GM23338 (cell line): ENCODE results near the gene NECTIN3. TPM values are rescaled to one million over a fixed set of nuclear protein-coding genes. Genes with fewer than 3 reads are reported as not detected.

Experiments
- ATAC-seq: fragments of 200-7000 bp; cut with Tn5 transposase; 3 replicates; pipeline ENCODE4 v1.9.1; 2020
- DNase-seq: peaks from one replicate; pipeline ENCODE4 v3.0.0-alpha.2; 2015; ENCODE audit warnings: low spot score
- H2AFZ ChIP-seq: fragments of 200-600 bp; sonication (generic); 2 replicates; pipeline ENCODE4 v1.8.0; 2016; ENCODE audit warnings: antibody characterized with exemption, mild to moderate bottlenecking, moderate library complexity
- H3F3A ChIP-seq: fragments of 200-600 bp; sonication (generic); replicated peaks from 2 replicates; pipeline ENCODE4 v1.8.0; 2017; ENCODE audit warnings: antibody characterized with exemption, mixed run types, low read depth
- H3K27ac ChIP-seq: fragments of 200-600 bp; sonication (generic); 2 replicates; pipeline ENCODE4 v1.6.1; 2016; ENCODE audit warnings: low read depth
- H3K27me3 ChIP-seq: fragments of 200-600 bp; sonication (generic); 2 replicates; pipeline ENCODE4 v1.8.0; 2016; ENCODE audit warnings: mild to moderate bottlenecking, mixed run types, moderate library complexity; ENCODE audit not compliant: insufficient read depth
- H3K36me3 ChIP-seq: fragments of 200-600 bp; sonication (generic); 2 replicates; pipeline ENCODE4 v1.8.0; 2016; ENCODE audit warnings: mild to moderate bottlenecking; ENCODE audit not compliant: insufficient read depth
- H3K4me1 ChIP-seq: fragments of 200-600 bp; sonication (generic); 2 replicates; pipeline ENCODE4 v1.8.0; 2016; ENCODE audit warnings: mild to moderate bottlenecking, moderate library complexity; ENCODE audit not compliant: insufficient read depth
- H3K4me2 ChIP-seq: fragments of 200-600 bp; sonication (generic); 2 replicates; pipeline ENCODE4 v1.7.1; 2017; ENCODE audit warnings: mixed run types
- H3K4me3 ChIP-seq: fragments of 200-600 bp; sonication (generic); 2 replicates; pipeline ENCODE4 v1.6.1; 2016; ENCODE audit warnings: mixed run types
- H3K79me2 ChIP-seq: fragments of 200-600 bp; sonication (generic); replicated peaks from 2 replicates; pipeline ENCODE4 v1.8.0; 2017; ENCODE audit warnings: mild to moderate bottlenecking; ENCODE audit not compliant: insufficient read depth
- H3K9me2 ChIP-seq: fragments of 200-600 bp; sonication (generic); 2 replicates; pipeline ENCODE4 v1.8.0; 2017; ENCODE audit not compliant: insufficient read depth
- H4K20me1 ChIP-seq: fragments of 200-600 bp; sonication (generic); replicated peaks from 2 replicates; pipeline ENCODE4 v1.8.0; 2017; ENCODE audit warnings: mild to moderate bottlenecking; ENCODE audit not compliant: insufficient read depth
- H3K27ac Mint-ChIP-seq: 2 replicates; pipeline ENCODE4 v1.8.0; 2020; ENCODE audit warnings: inconsistent platforms, mild to moderate bottlenecking, moderate library complexity, mixed read lengths
- H3K27me3 Mint-ChIP-seq: 3 replicates; pipeline ENCODE4 v1.8.0; 2022; ENCODE audit warnings: low read depth, mild to moderate bottlenecking, moderate library complexity, mixed read lengths, inconsistent platforms; ENCODE audit not compliant: insufficient read depth, poor library complexity
- H3K36me3 Mint-ChIP-seq: 3 replicates; pipeline ENCODE4 v1.8.0; 2021; ENCODE audit warnings: low read depth, mild to moderate bottlenecking, inconsistent platforms, moderate library complexity, mixed read lengths
- H3K4me1 Mint-ChIP-seq: 3 replicates; pipeline ENCODE4 v1.8.0; 2020; ENCODE audit warnings: mild to moderate bottlenecking, inconsistent platforms, mixed read lengths
- H3K4me3 Mint-ChIP-seq: 3 replicates; pipeline ENCODE4 v1.8.0; 2021; ENCODE audit warnings: moderate library complexity, mild to moderate bottlenecking, inconsistent platforms, mixed read lengths
- H3K9me3 Mint-ChIP-seq: 3 replicates; pipeline ENCODE4 v1.8.0; 2020; ENCODE audit warnings: moderate library complexity, mild to moderate bottlenecking, inconsistent platforms, mixed read lengths
- CREB1 ChIP-seq: fragments of 250-450 bp; sonication (Bioruptor Pico); IDR thresholded peaks from 2 replicates; pipeline ENCODE4 v1.5.0; 2020; ENCODE audit warnings: low read depth, mild to moderate bottlenecking, moderate library complexity
- ETS1 ChIP-seq: IDR thresholded peaks from 2 replicates; pipeline ENCODE4 v1.6.1; 2016; ENCODE audit warnings: antibody characterized with exemption
- EZH2phosphoT487 ChIP-seq: fragments of 200-600 bp; sonication (generic); IDR thresholded peaks from one replicate; pipeline ENCODE4 v1.8.1; 2018; ENCODE audit warnings: antibody characterized with exemption; ENCODE audit not compliant: unreplicated experiment
- JUNB ChIP-seq: IDR thresholded peaks from one replicate; pipeline ENCODE4 v1.6.1; 2016; ENCODE audit warnings: antibody characterized with exemption; ENCODE audit not compliant: unreplicated experiment
- NANOG ChIP-seq: IDR thresholded peaks from 2 replicates; pipeline ENCODE4 v1.6.1; 2016; ENCODE audit warnings: antibody characterized with exemption, borderline replicate concordance
- POLR2AphosphoS5 ChIP-seq: IDR thresholded peaks from 2 replicates; pipeline ENCODE4 v1.6.1; 2016; ENCODE audit warnings: antibody characterized with exemption, low read depth
- STAT1 ChIP-seq: IDR thresholded peaks from one replicate; pipeline ENCODE4 v1.6.1; 2016; ENCODE audit warnings: antibody characterized with exemption; ENCODE audit not compliant: unreplicated experiment
- ZNF114 ChIP-seq: fragments of 250-450 bp; sonication (Bioruptor Pico); IDR thresholded peaks from 2 replicates; pipeline ENCODE4 v1.5.0; 2020; ENCODE audit warnings: mild to moderate bottlenecking, moderate library complexity
- ZNF331 ChIP-seq: fragments of 250-450 bp; sonication (Bioruptor Pico); IDR thresholded peaks from 2 replicates; pipeline ENCODE4 v1.5.0; 2020; ENCODE audit warnings: low read depth, mild to moderate bottlenecking, moderate library complexity
- polyA plus RNA-seq: library from polyadenylated mRNA; unstranded; fragments of >200 nt; fragmentation: Nextera tagmentation; extraction: Ambion mirVana; gene quantifications from 2 replicates; pipeline ENCODE4 v1.2.1, GENCODE V29; 2016
- total RNA-seq: library from RNA; depleted of rRNA; stranded (reverse); fragments of >200 nt; shearing (Covaris generic); gene quantifications from 2 replicates; pipeline ENCODE4 v1.2.3, GENCODE V29; 2014
- TF ChIP-seq, protein P1 (sequence below): fragments of 250-450 bp; sonication (Bioruptor Pico); IDR thresholded peaks from 2 replicates; pipeline ENCODE4 v1.5.0; 2020; ENCODE audit warnings: mild to moderate bottlenecking, moderate library complexity
- TF ChIP-seq, protein P2 (sequence below), 2 experiments: fragments of 200-600 bp in 1 of 2; sonication (generic) in 1 of 2; conservative IDR thresholded peaks; 2 replicates each; pipeline versions ENCODE4 v1.5.1 to v1.6.1; 2016 to 2017; ENCODE audit warnings: antibody characterized with exemption in 2 of 2, low read depth in 2 of 2, mild to moderate bottlenecking in 2 of 2, moderate library complexity in 1 of 2
- TF ChIP-seq, protein P3 (sequence below): IDR thresholded peaks from one replicate; pipeline ENCODE4 v1.6.1; 2018; ENCODE audit warnings: antibody characterized with exemption; ENCODE audit not compliant: unreplicated experiment

Gene NECTIN3
- total and polyA plus RNA-seq, 2 experiments from 2014 or later: 16.0 to 48.2 TPM

GRCh38 chr3:111193472-111193871, 121.9 kb downstream of the NECTIN3 start:
- TF ChIP-seq, protein P1, sequence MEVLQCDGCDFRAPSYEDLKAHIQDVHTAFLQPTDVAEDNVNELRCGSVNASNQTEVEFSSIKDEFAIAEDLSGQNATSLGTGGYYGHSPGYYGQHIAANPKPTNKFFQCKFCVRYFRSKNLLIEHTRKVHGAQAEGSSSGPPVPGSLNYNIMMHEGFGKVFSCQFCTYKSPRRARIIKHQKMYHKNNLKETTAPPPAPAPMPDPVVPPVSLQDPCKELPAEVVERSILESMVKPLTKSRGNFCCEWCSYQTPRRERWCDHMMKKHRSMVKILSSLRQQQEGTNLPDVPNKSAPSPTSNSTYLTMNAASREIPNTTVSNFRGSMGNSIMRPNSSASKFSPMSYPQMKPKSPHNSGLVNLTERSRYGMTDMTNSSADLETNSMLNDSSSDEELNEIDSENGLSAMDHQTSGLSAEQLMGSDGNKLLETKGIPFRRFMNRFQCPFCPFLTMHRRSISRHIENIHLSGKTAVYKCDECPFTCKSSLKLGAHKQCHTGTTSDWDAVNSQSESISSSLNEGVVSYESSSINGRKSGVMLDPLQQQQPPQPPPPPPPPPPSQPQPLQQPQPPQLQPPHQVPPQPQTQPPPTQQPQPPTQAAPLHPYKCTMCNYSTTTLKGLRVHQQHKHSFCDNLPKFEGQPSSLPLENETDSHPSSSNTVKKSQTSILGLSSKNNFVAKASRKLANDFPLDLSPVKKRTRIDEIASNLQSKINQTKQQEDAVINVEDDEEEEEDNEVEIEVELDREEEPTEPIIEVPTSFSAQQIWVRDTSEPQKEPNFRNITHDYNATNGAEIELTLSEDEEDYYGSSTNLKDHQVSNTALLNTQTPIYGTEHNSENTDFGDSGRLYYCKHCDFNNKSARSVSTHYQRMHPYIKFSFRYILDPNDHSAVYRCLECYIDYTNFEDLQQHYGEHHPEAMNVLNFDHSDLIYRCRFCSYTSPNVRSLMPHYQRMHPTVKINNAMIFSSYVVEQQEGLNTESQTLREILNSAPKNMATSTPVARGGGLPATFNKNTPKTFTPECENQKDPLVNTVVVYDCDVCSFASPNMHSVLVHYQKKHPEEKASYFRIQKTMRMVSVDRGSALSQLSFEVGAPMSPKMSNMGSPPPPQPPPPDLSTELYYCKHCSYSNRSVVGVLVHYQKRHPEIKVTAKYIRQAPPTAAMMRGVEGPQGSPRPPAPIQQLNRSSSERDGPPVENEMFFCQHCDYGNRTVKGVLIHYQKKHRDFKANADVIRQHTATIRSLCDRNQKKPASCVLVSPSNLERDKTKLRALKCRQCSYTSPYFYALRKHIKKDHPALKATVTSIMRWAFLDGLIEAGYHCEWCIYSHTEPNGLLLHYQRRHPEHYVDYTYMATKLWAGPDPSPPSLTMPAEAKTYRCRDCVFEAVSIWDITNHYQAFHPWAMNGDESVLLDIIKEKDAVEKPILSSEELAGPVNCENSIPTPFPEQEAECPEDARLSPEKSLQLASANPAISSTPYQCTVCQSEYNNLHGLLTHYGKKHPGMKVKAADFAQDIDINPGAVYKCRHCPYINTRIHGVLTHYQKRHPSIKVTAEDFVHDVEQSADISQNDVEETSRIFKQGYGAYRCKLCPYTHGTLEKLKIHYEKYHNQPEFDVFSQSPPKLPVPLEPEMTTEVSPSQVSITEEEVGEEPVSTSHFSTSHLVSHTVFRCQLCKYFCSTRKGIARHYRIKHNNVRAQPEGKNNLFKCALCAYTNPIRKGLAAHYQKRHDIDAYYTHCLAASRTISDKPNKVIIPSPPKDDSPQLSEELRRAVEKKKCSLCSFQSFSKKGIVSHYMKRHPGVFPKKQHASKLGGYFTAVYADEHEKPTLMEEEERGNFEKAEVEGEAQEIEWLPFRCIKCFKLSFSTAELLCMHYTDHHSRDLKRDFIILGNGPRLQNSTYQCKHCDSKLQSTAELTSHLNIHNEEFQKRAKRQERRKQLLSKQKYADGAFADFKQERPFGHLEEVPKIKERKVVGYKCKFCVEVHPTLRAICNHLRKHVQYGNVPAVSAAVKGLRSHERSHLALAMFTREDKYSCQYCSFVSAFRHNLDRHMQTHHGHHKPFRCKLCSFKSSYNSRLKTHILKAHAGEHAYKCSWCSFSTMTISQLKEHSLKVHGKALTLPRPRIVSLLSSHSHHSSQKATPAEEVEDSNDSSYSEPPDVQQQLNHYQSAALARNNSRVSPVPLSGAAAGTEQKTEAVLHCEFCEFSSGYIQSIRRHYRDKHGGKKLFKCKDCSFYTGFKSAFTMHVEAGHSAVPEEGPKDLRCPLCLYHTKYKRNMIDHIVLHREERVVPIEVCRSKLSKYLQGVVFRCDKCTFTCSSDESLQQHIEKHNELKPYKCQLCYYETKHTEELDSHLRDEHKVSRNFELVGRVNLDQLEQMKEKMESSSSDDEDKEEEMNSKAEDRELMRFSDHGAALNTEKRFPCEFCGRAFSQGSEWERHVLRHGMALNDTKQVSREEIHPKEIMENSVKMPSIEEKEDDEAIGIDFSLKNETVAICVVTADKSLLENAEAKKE (CRISPR knock-in tag): no peak
- TF ChIP-seq JUNB (no peak), ZNF114 (CRISPR knock-in tag) (no peak), NANOG (no peak), ZNF331 (no peak), STAT1 (no peak), CREB1 (CRISPR knock-in tag) (no peak), ETS1 (no peak), EZH2phosphoT487 (no peak), POLR2AphosphoS5 (no peak)
- TF ChIP-seq, protein P2, sequence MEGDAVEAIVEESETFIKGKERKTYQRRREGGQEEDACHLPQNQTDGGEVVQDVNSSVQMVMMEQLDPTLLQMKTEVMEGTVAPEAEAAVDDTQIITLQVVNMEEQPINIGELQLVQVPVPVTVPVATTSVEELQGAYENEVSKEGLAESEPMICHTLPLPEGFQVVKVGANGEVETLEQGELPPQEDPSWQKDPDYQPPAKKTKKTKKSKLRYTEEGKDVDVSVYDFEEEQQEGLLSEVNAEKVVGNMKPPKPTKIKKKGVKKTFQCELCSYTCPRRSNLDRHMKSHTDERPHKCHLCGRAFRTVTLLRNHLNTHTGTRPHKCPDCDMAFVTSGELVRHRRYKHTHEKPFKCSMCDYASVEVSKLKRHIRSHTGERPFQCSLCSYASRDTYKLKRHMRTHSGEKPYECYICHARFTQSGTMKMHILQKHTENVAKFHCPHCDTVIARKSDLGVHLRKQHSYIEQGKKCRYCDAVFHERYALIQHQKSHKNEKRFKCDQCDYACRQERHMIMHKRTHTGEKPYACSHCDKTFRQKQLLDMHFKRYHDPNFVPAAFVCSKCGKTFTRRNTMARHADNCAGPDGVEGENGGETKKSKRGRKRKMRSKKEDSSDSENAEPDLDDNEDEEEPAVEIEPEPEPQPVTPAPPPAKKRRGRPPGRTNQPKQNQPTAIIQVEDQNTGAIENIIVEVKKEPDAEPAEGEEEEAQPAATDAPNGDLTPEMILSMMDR (conservative IDR thresholded peaks at IDR 0.05; ENCODE audit: low read depth in 2 of 2): no peak
- TF ChIP-seq, protein P3, sequence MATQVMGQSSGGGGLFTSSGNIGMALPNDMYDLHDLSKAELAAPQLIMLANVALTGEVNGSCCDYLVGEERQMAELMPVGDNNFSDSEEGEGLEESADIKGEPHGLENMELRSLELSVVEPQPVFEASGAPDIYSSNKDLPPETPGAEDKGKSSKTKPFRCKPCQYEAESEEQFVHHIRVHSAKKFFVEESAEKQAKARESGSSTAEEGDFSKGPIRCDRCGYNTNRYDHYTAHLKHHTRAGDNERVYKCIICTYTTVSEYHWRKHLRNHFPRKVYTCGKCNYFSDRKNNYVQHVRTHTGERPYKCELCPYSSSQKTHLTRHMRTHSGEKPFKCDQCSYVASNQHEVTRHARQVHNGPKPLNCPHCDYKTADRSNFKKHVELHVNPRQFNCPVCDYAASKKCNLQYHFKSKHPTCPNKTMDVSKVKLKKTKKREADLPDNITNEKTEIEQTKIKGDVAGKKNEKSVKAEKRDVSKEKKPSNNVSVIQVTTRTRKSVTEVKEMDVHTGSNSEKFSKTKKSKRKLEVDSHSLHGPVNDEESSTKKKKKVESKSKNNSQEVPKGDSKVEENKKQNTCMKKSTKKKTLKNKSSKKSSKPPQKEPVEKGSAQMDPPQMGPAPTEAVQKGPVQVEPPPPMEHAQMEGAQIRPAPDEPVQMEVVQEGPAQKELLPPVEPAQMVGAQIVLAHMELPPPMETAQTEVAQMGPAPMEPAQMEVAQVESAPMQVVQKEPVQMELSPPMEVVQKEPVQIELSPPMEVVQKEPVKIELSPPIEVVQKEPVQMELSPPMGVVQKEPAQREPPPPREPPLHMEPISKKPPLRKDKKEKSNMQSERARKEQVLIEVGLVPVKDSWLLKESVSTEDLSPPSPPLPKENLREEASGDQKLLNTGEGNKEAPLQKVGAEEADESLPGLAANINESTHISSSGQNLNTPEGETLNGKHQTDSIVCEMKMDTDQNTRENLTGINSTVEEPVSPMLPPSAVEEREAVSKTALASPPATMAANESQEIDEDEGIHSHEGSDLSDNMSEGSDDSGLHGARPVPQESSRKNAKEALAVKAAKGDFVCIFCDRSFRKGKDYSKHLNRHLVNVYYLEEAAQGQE: no peak
- Histone ChIP-seq H3K9me2 (no peaks in the 10 kb centered on the region), H3K36me3 (no peaks in the 10 kb centered on the region), H3K4me2 (no peak overlapping the region), H2AFZ (no peak overlapping the region), H3K27me3 (no peaks in the 10 kb centered on the region), H3K79me2 (no peaks in the 10 kb centered on the region), H4K20me1 (no peaks in the 10 kb centered on the region), H3K27ac (no peak overlapping the region), H3F3A (no peaks in the 10 kb centered on the region), H3K4me3 (no peak overlapping the region), H3K4me1 (0 out of 2 replicates have a peak, but pooled peaks cover 4% of the 10 kb centered on the region)
- H3K4me1 Mint-ChIP-seq: peaks cover 11% of the 10 kb centered on the region; the same call in 2 of the 3 replicates
- H3K36me3 Mint-ChIP-seq: no peaks in the 10 kb centered on the region; the same call in 2 of the 3 replicates
- DNase-seq (no peak), ATAC-seq (no peak)
- no peak overlapping the region for H3K4me3 Mint-ChIP-seq
- H3K27ac Mint-ChIP-seq: no peak overlapping the region
- no peaks in the 10 kb centered on the region for H3K9me3 Mint-ChIP-seq
- H3K27me3 Mint-ChIP-seq: no peaks in the 10 kb centered on the region
